Liver (tissue), 9 donors: ENCODE data around the gene GCNT2. TPM values are rescaled to one million over a fixed set of nuclear protein-coding genes. Genes with fewer than 3 reads are reported as not detected.

Experiments used
- DNase-seq: peaks from one replicate; pipeline ENCODE4 v3.0.0-alpha.2; 2017; ENCODE audit warnings: low spot score
- H3K27ac ChIP-seq, 2 donors: one replicate each; pipeline ENCODE4 v1.7.0; 2013; ENCODE audit warnings: inconsistent platforms in 2 of 2, low read length in 2 of 2, control low read depth in 1 of 2, low read depth in 1 of 2, mild to moderate bottlenecking in 1 of 2
- H3K27me3 ChIP-seq, 4 donors: one replicate each; pipeline versions ENCODE4 v1.6.1 to v1.7.0; 2013; ENCODE audit warnings: low read length in 3 of 4, inconsistent platforms in 1 of 4, mild to moderate bottlenecking in 1 of 4, moderate library complexity in 1 of 4; ENCODE audit not compliant: control insufficient read depth in 4 of 4, insufficient read depth in 4 of 4
- H3K36me3 ChIP-seq, 4 donors: one replicate each; pipeline versions ENCODE4 v1.6.1 to v1.7.0; 2013; ENCODE audit warnings: low read length in 3 of 4, mild to moderate bottlenecking in 3 of 4, low read depth in 1 of 4, moderate library complexity in 1 of 4; ENCODE audit not compliant: control insufficient read depth in 4 of 4, insufficient read depth in 3 of 4
- H3K4me1 ChIP-seq, 4 donors: one replicate each; pipeline versions ENCODE4 v1.6.1 to v1.7.0; 2013; ENCODE audit warnings: low read length in 3 of 4, mild to moderate bottlenecking in 3 of 4, moderate library complexity in 1 of 4; ENCODE audit not compliant: control insufficient read depth in 4 of 4, insufficient read depth in 4 of 4
- H3K4me3 ChIP-seq, 3 donors: one replicate each; pipeline versions ENCODE4 v1.6.1 to v1.7.0; 2013; ENCODE audit warnings: low read length in 3 of 3, control low read depth in 1 of 3, low read depth in 1 of 3, mild to moderate bottlenecking in 1 of 3
- H3K9ac ChIP-seq, 2 donors: one replicate each; pipeline ENCODE4 v1.7.0; 2013; ENCODE audit warnings: low read length in 2 of 2, mild to moderate bottlenecking in 2 of 2, moderate library complexity in 2 of 2, control low read depth in 1 of 2, low read depth in 1 of 2
- H3K9me3 ChIP-seq, 4 donors: one replicate each; pipeline versions ENCODE4 v1.6.1 to v1.7.0; 2013; ENCODE audit warnings: low read length in 3 of 4; ENCODE audit not compliant: control insufficient read depth in 4 of 4
- EGR1 ChIP-seq, 2 donors: IDR thresholded peaks; 2 replicates each; pipeline ENCODE4 v1.6.1; 2016 to 2018; ENCODE audit warnings: antibody characterized with exemption in 2 of 2, low read depth in 2 of 2
- FOXA1 ChIP-seq: IDR thresholded peaks from 2 replicates; pipeline ENCODE4 v1.6.1; 2016; ENCODE audit warnings: antibody characterized with exemption
- FOXA2 ChIP-seq: IDR thresholded peaks from 2 replicates; pipeline ENCODE4 v1.6.1; 2016; ENCODE audit warnings: antibody characterized with exemption
- GABPA ChIP-seq, 2 donors: IDR thresholded peaks in 1 of 2; conservative IDR thresholded peaks in 1 of 2; 2 replicates each; pipeline ENCODE4 v1.6.1; 2016; ENCODE audit warnings: antibody characterized with exemption in 2 of 2, mild to moderate bottlenecking in 1 of 2, moderate library complexity in 1 of 2
- HNF4A ChIP-seq, 2 donors: conservative IDR thresholded peaks; 2 replicates each; pipeline ENCODE4 v1.6.1; 2016; ENCODE audit warnings: antibody characterized with exemption in 2 of 2, mild to moderate bottlenecking in 2 of 2
- HNF4G ChIP-seq: IDR thresholded peaks from 2 replicates; pipeline ENCODE4 v1.6.1; 2016; ENCODE audit warnings: antibody characterized with exemption
- JUND ChIP-seq, 2 donors: IDR thresholded peaks; 2 replicates each; pipeline ENCODE4 v1.6.1; 2016; ENCODE audit warnings: antibody characterized with exemption in 2 of 2
- MAX ChIP-seq: IDR thresholded peaks from 2 replicates; pipeline ENCODE4 v1.6.1; 2016; ENCODE audit warnings: antibody characterized with exemption
- NR2F2 ChIP-seq: IDR thresholded peaks from 2 replicates; pipeline ENCODE4 v1.6.1; 2016; ENCODE audit warnings: antibody characterized with exemption
- RAD21 ChIP-seq, 2 donors: IDR thresholded peaks; 2 replicates each; pipeline ENCODE4 v1.6.1; 2016; ENCODE audit warnings: antibody characterized with exemption in 2 of 2, mild to moderate bottlenecking in 2 of 2
- RXRA ChIP-seq, 2 donors: IDR thresholded peaks; 2 replicates each; pipeline ENCODE4 v1.6.1; 2017 to 2018; ENCODE audit warnings: antibody characterized with exemption in 2 of 2, mild to moderate bottlenecking in 1 of 2
- SP1 ChIP-seq: IDR thresholded peaks from 2 replicates; pipeline ENCODE4 v1.6.1; 2018; ENCODE audit warnings: antibody characterized with exemption, mild to moderate bottlenecking
- TAF1 ChIP-seq: conservative IDR thresholded peaks from 2 replicates; pipeline ENCODE4 v1.6.1; 2016; ENCODE audit warnings: antibody characterized with exemption, mild to moderate bottlenecking
- YY1 ChIP-seq: IDR thresholded peaks from 2 replicates; pipeline ENCODE4 v1.6.1; 2016; ENCODE audit warnings: antibody characterized with exemption, mild to moderate bottlenecking
- WGBS: extraction: QIAGEN DNeasy Blood & Tissue Kit; methylation state at CpG from one replicate; pipeline ENCODE4 v1.1.7; 2013; 5-methylcytosine and 5-hydroxymethylcytosine counted together
- polyA plus RNA-seq, 2 donors: library from polyadenylated mRNA; stranded (reverse) in 1 of 2; unstranded in 1 of 2; fragments of 200-250 nt in 1 of 2; fragments of >200 nt in 1 of 2; fragmentation: Nextera tagmentation in 1 of 2; extraction: Ambion mirVana in 1 of 2; gene quantifications; one replicate each; pipeline versions ENCODE4 v1.2.1 to v1.2.3, GENCODE V29; 2013 to 2015
- total RNA-seq, 2 donors: library from RNA; depleted of rRNA; stranded (reverse); fragments of >200 nt; gene quantifications; one replicate each; pipeline ENCODE4 v1.2.3, GENCODE V29; 2014
- TF ChIP-seq, protein P1 (sequence below): fragments of 150-350 bp; IDR thresholded peaks from 2 replicates; pipeline ENCODE4 v1.5.1; 2017; ENCODE audit warnings: improper control_type of control experiment, low read depth, low read length; ENCODE audit not compliant: missing input control
- TF ChIP-seq, protein P2 (sequence below): IDR thresholded peaks from 2 replicates; pipeline ENCODE4 v1.6.1; 2016; ENCODE audit warnings: antibody characterized with exemption
- TF ChIP-seq, protein P3 (sequence below): IDR thresholded peaks from 2 replicates; pipeline ENCODE4 v1.6.1; 2016; ENCODE audit warnings: antibody characterized with exemption
- TF ChIP-seq, protein P4 (sequence below): IDR thresholded peaks from 2 replicates; pipeline ENCODE4 v1.6.1; 2016; ENCODE audit warnings: antibody characterized with exemption, mild to moderate bottlenecking
- donor health status: healthy.
- donor health status: healthy.
- donor health status: healthy.
- donor health status: healthy.
- donor health status: healthy.

GCNT2 gene
- total and polyA plus RNA-seq, 4 donors = 2.8 to 16.7 (median 4.2) TPM

DNA sequence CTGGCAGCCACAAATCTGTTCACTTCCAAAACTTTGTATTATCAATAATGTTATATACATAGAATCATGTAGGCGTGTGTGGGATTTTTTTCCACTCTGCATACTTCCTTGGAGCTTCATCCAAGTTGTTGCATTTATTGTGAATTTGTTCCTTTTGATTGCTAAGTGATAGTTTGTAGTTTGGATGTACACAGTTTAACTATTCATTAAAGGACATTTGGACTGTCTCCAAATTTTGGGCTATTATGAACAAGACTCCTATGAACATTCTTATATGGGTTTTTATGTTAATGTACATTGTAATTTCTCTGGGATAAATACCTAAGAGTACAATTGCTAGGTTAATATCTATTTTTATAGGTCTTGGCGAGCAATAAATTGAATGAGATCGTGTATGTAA lies 36.2 kb upstream of the GCNT2 start:
- WGBS = 73% methylated on average over 3 of the region's 3 CpGs
- H3K27me3 ChIP-seq = peaks cover 0 to 4% (median 0%) of the 10 kb centered on the region in 4 donors

GRCh38 chr6:10485406-10485805 lies 35.7 kb upstream of the GCNT2 start:
- H3K27ac ChIP-seq = no peak overlapping the region
- no peak for DNase-seq
- no peak overlapping the region for H3K9ac ChIP-seq
- no peak overlapping the region for H3K4me3 ChIP-seq
- no peaks in the 10 kb centered on the region for H3K36me3 ChIP-seq
- WGBS = 86% methylated on average over 7 of the region's 7 CpGs
- H3K27me3 ChIP-seq = peaks cover 0 to 4% (median 0%) of the 10 kb centered on the region in 4 donors
- no peaks in the 10 kb centered on the region for H3K4me1 ChIP-seq
- TF ChIP-seq RAD21 (IDR thresholded peaks at IDR 0.05) (no peak), SP1 (no peak), MAX (no peak), FOXA1 (no peak), RXRA (IDR thresholded peaks at IDR 0.05) (no peak), HNF4G (no peak), YY1 (no peak), HNF4A (conservative IDR thresholded peaks at IDR 0.05) (no peak), NR2F2 (no peak), JUND (IDR thresholded peaks at IDR 0.05) (no peak), GABPA (IDR thresholded peaks at IDR 0.05 in 1 of 2, conservative IDR thresholded peaks at IDR 0.05 in 1 of 2) (no peak), TAF1 (no peak), EGR1 (IDR thresholded peaks at IDR 0.05; ENCODE audit: low read depth in 2 of 2) (no peak), FOXA2 (no peak)
- TF ChIP-seq, protein P1, sequence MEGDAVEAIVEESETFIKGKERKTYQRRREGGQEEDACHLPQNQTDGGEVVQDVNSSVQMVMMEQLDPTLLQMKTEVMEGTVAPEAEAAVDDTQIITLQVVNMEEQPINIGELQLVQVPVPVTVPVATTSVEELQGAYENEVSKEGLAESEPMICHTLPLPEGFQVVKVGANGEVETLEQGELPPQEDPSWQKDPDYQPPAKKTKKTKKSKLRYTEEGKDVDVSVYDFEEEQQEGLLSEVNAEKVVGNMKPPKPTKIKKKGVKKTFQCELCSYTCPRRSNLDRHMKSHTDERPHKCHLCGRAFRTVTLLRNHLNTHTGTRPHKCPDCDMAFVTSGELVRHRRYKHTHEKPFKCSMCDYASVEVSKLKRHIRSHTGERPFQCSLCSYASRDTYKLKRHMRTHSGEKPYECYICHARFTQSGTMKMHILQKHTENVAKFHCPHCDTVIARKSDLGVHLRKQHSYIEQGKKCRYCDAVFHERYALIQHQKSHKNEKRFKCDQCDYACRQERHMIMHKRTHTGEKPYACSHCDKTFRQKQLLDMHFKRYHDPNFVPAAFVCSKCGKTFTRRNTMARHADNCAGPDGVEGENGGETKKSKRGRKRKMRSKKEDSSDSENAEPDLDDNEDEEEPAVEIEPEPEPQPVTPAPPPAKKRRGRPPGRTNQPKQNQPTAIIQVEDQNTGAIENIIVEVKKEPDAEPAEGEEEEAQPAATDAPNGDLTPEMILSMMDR = no peak
- TF ChIP-seq, protein P2, sequence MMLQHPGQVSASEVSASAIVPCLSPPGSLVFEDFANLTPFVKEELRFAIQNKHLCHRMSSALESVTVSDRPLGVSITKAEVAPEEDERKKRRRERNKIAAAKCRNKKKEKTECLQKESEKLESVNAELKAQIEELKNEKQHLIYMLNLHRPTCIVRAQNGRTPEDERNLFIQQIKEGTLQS = no peak
- TF ChIP-seq, protein P3, sequence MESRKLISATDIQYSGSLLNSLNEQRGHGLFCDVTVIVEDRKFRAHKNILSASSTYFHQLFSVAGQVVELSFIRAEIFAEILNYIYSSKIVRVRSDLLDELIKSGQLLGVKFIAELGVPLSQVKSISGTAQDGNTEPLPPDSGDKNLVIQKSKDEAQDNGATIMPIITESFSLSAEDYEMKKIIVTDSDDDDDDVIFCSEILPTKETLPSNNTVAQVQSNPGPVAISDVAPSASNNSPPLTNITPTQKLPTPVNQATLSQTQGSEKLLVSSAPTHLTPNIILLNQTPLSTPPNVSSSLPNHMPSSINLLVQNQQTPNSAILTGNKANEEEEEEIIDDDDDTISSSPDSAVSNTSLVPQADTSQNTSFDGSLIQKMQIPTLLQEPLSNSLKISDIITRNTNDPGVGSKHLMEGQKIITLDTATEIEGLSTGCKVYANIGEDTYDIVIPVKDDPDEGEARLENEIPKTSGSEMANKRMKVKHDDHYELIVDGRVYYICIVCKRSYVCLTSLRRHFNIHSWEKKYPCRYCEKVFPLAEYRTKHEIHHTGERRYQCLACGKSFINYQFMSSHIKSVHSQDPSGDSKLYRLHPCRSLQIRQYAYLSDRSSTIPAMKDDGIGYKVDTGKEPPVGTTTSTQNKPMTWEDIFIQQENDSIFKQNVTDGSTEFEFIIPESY = no peak
- TF ChIP-seq, protein P4, sequence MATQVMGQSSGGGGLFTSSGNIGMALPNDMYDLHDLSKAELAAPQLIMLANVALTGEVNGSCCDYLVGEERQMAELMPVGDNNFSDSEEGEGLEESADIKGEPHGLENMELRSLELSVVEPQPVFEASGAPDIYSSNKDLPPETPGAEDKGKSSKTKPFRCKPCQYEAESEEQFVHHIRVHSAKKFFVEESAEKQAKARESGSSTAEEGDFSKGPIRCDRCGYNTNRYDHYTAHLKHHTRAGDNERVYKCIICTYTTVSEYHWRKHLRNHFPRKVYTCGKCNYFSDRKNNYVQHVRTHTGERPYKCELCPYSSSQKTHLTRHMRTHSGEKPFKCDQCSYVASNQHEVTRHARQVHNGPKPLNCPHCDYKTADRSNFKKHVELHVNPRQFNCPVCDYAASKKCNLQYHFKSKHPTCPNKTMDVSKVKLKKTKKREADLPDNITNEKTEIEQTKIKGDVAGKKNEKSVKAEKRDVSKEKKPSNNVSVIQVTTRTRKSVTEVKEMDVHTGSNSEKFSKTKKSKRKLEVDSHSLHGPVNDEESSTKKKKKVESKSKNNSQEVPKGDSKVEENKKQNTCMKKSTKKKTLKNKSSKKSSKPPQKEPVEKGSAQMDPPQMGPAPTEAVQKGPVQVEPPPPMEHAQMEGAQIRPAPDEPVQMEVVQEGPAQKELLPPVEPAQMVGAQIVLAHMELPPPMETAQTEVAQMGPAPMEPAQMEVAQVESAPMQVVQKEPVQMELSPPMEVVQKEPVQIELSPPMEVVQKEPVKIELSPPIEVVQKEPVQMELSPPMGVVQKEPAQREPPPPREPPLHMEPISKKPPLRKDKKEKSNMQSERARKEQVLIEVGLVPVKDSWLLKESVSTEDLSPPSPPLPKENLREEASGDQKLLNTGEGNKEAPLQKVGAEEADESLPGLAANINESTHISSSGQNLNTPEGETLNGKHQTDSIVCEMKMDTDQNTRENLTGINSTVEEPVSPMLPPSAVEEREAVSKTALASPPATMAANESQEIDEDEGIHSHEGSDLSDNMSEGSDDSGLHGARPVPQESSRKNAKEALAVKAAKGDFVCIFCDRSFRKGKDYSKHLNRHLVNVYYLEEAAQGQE = no peak
- no peaks in the 10 kb centered on the region for H3K9me3 ChIP-seq

More for the DNA sequence above, 36.2 kb upstream of the GCNT2 start:
- Histone ChIP-seq H3K4me3 (no peak overlapping the region), H3K9me3 (no peaks in the 10 kb centered on the region), H3K4me1 (no peaks in the 10 kb centered on the region), H3K9ac (no peak overlapping the region), H3K36me3 (no peaks in the 10 kb centered on the region), H3K27ac (no peak overlapping the region)
- TF ChIP-seq, protein P1 = no peak
- no peak for TF ChIP-seq SP1
- TF ChIP-seq HNF4A (conservative IDR thresholded peaks at IDR 0.05) = no peak
- TF ChIP-seq FOXA2 = no peak
- no peak for TF ChIP-seq NR2F2
- no peak for DNase-seq
